GM18505 (cell line): Measurements from ENCODE around the gene OTOGL.
"Not testable (repeated sequence)": the region's sequence is repeated elsewhere in the genome, so short reads cannot be mapped to it uniquely, and the experiment has no call there.

Experiments
- ATAC-seq: cut with Tn5 transposase; IDR thresholded peaks from one replicate; pipeline ENCODE4 v1.9.1; 2021; ENCODE audit not compliant: unreplicated experiment
- POLR2A ChIP-seq: IDR thresholded peaks from 4 replicates; pipeline ENCODE4 v1.6.1; 2011; ENCODE audit warnings: borderline replicate concordance; ENCODE audit not compliant: insufficient read depth, insufficient read length; ENCODE audit errors: extremely low read depth

Gene OTOGL

GRCh38 chr12:80272387-80272915, 173.1 kb downstream of the OTOGL start:
- ATAC-seq = no peak
- no peak for TF ChIP-seq POLR2A

DNA sequence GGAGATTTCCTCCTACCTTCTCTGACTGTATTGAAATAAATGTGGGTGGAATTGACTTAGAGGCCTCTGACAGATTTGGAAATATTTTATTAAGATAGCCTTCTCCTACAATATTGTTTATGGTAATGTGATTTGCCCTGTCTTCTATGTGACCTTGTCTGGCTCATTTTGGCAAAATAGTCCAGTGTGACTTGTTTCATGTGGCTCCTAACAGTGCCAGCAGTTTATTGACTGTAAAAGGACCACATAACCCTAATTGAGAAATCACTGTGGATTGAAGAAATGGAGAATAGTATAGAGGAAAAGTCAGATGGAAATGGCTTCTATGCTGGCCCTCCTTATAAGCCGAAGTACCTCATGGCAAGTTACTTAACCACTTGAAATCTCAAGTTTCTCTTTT, 173.8 kb downstream of the OTOGL start:
- TF ChIP-seq POLR2A = no peak
- no peak for ATAC-seq

DNA sequence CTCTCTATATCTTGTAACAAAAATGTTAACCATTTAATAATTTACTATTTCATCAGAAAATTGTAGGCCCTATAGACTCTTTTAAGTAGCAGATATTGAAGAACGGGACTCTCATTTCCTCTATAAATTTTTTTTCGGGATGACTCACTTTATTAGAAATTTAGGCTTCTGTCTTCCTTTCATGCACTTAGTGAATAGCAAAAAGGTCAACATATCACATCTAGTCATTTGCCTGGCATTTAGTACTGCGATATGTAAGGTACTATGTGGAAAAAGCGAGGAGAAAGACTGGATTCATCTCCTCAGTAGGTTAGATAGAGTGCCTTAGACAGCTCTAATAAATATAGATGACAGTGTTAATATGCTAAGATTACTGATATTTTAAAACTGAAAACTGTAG, 178.4 kb downstream of the OTOGL start:
- no peak for ATAC-seq
- no peak for TF ChIP-seq POLR2A

- TF ChIP-seq POLR2A = no peak
- no peak for ATAC-seq
These were observed 182.9 kb downstream of the OTOGL start for GRCh38 chr12:80282226-80282625.

DNA sequence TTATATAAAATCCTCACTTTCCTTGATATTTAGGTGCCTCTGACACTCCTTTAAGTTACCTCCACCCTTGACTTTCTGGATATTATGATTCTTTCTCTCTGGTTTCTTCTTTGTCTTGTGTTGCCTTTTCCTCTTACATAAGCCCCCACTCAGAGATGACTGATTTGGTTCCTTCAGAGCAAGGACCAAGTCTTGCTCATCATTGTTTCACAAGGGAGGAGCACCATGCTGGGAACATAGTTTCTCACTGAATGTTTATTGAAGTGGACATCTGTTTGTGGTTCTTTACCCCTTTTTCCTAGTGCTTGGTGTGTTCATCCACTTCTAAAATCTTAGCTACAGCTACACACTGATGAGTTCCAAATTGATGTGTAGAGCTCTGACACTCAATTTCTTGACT, 183.4 kb downstream of the OTOGL start:
- ATAC-seq = no peak
- no peak for TF ChIP-seq POLR2A

DNA sequence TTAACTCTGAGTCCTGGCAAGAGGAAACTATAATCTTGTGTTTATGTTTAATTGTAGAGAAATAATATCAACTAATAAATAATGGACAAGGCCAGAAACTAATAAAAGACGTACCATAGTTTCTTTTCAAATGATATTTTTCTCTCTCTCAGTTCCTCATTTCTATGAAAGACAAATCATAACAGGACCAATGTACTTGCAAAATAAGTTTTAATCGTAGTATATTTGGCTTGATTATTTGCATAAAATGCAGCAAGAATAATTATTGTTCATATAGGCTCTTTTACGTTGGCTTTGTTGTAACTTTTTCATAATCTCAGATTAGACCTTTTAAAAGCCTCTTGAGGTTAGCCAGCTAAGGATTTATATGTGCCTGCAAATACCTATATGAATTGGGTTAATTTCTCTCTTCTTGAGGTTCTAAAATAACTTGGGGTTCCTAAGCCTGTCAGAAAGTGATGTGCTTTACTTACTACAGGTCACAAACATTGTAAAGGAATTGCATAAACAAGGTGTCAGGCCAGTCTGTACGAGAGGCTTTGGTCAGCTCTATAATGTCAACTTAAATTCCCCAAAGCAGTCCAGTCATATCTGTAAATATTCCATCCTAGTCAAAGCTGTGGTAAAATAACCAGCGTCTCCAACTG, 191.9 kb downstream of the OTOGL start:
- ATAC-seq = peak; percentile 49
- no peak for TF ChIP-seq POLR2A

- TF ChIP-seq POLR2A = no peak
- peak; percentile 51 for ATAC-seq
These were observed 194.0 kb downstream of the OTOGL start for GRCh38 chr12:80293347-80293746.

GRCh38 chr12:80293759-80294158, 194.4 kb downstream of the OTOGL start:
- ATAC-seq = peak; percentile 69
- TF ChIP-seq POLR2A = no peak

DNA sequence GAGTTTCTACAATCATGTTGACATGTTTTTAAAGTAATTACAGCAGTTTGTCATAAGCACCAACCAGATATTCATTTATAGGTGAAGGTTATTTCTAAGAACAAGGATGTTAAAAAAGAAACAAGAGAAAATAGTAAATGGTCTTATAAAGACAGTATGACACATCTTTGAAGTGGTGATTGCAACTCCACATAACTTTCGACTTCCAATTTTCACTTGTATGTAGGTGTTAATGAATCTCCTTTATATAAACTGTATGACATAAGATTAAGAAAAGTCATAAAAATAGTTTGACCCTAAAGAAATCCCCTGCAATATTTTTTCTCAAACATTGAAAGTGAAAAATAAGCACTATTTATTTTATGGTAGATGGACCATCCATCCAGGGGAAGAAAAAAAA, 199.9 kb downstream of the OTOGL start:
- no peak for TF ChIP-seq POLR2A
- peak; percentile 32 for ATAC-seq

- peak; percentile 74 for ATAC-seq
- TF ChIP-seq POLR2A = no peak
These were observed 200.6 kb downstream of the OTOGL start for GRCh38 chr12:80299976-80300375.

DNA sequence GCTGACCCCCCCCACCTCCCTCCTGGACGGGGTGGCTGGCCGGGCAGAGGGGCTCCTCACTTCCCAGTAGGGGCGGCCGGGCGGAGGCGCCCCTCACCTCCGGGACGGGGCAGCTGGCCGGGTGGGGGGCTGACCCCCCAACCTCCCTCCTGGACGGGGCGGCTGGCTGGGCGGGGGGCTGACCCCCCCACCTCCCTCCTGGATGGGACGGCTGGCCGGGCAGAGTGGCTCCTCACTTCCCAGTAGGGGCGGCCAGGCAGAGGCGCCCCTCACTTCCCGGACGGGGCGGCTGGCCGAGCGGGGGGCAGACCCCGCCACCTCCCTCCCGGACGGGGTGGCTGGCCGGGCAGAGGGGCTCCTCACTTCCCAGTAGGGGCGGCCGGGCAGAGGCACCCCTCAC, 208.1 kb downstream of the OTOGL start:
- not testable (repeated sequence) for ATAC-seq

GRCh38 chr12:80313209-80313608, 213.9 kb downstream of the OTOGL start:
- TF ChIP-seq POLR2A = no peak
- ATAC-seq = no peak

GRCh38 chr12:80314741-80315140, 215.4 kb downstream of the OTOGL start:
- TF ChIP-seq POLR2A = no peak
- no peak for ATAC-seq

DNA sequence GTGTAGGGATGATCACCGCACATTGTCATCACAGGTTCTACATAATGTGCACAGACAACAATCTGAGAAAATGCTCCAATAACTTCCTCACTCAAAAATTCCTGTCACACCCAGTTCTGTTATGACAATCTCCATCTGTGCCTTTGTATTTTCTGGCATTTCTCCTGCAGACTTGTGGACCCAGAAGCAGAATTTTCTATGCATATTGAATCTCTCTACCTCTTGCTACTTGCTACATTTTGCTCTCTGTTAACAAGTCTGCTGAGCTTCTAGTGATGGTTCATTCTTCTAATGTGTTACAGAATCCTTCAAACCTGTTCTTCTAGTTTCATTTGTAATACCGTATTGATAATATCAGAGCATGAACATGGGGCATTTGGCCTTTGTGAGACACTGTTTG, 216.9 kb downstream of the OTOGL start:
- ATAC-seq = no peak
- no peak for TF ChIP-seq POLR2A

DNA sequence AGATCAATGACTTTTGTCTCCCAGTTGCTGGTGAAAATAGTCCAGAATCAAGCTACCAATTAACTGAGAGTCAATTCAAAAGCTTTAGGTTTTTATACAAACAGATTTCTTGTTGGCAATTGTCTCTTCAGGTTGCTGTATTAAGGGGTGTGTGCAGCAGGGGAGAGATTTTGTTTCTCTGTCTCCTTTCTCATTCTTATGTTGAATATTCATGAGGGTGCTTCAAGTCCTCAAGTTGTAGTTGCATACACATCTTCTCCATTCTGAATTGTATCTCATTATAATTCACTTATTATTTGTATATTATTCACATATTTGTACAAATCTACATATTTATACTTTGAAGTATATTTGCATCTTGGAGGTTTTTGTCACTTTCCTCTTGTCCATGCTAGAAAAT, 218.0 kb downstream of the OTOGL start:
- no peak for ATAC-seq
- TF ChIP-seq POLR2A = no peak
